Kidney (tissue), 14 donors: ENCODE measurements around the gene CCDC141. TPM values are rescaled to one million over a fixed set of nuclear protein-coding genes. Genes with fewer than 3 reads are reported as not detected.

ENCODE experiments used
- DNase-seq, 5 donors: peaks; one replicate each; pipeline ENCODE4 v3.0.0-alpha.2; 2013 to 2020
- FAIRE-seq: peaks from 2 replicates; lab custom pipeline; 2012; peaks lifted over from hg19 to GRCh38; lab: Jason Lieb, UNC
- H3K27ac ChIP-seq, 2 donors: one replicate each; pipeline ENCODE4 v1.7.0; 2013; ENCODE audit warnings: low read depth in 2 of 2, low read length in 2 of 2, inconsistent platforms in 1 of 2
- H3K27me3 ChIP-seq: one replicate; pipeline ENCODE4 v1.7.1; 2013; ENCODE audit warnings: low read length, inconsistent platforms; ENCODE audit not compliant: control insufficient read depth, insufficient read depth
- H3K36me3 ChIP-seq, 3 donors: one replicate each; pipeline versions ENCODE4 v1.7.0 to v1.7.1; 2013; ENCODE audit warnings: low read length in 3 of 3, control low read depth in 1 of 3, inconsistent platforms in 1 of 3; ENCODE audit not compliant: insufficient read depth in 3 of 3, control insufficient read depth in 2 of 3
- H3K4me1 ChIP-seq, 3 donors: one replicate each; pipeline versions ENCODE4 v1.7.0 to v1.7.1; 2013; ENCODE audit warnings: low read length in 3 of 3, inconsistent platforms in 1 of 3, low read depth in 1 of 3; ENCODE audit not compliant: control insufficient read depth in 2 of 3, insufficient read depth in 2 of 3
- H3K4me3 ChIP-seq, 3 donors: one replicate each; pipeline versions ENCODE4 v1.7.0 to v1.8.1; 2013; ENCODE audit warnings: low read length in 3 of 3, control low read depth in 1 of 3, inconsistent platforms in 1 of 3
- H3K9ac ChIP-seq, 3 donors: one replicate each; pipeline versions ENCODE4 v1.7.0 to v1.7.1; 2013; ENCODE audit warnings: low read length in 3 of 3, control low read depth in 1 of 3, inconsistent platforms in 1 of 3
- H3K9me3 ChIP-seq, 3 donors: one replicate each; pipeline versions ENCODE4 v1.7.0 to v1.7.1; 2013; ENCODE audit warnings: low read length in 3 of 3, control low read depth in 1 of 3, inconsistent platforms in 1 of 3; ENCODE audit not compliant: control insufficient read depth in 2 of 3, insufficient read depth in 1 of 3
- CTCF ChIP-seq: IDR thresholded peaks from 3 replicates; pipeline ENCODE4 v1.5.1; 2012; ENCODE audit warnings: mild to moderate bottlenecking, moderate library complexity, borderline replicate concordance; ENCODE audit not compliant: insufficient read depth; ENCODE audit errors: extremely low read depth
- intact Hi-C: fragments of 100-400 bp; cut with DNase I; formaldehyde crosslinking; loops from one replicate; pipeline ENCODE4 v1.11.1; 2022
- polyA plus RNA-seq: library from polyadenylated mRNA; stranded (reverse); fragments of 350-450 nt; fragmentation: Illumina TruSeq; extraction: RNeasy Lipid Tissue Mini Kit (QIAGEN cat#74804); gene quantifications from one replicate; pipeline ENCODE4 v1.2.3, GENCODE V29; 2014; ENCODE audit warnings: low read depth, low replicate concordance; ENCODE audit not compliant: insufficient read depth
- total RNA-seq: library from RNA; stranded (reverse); fragmentation: NEBNext Ultra II Directional; extraction: Animal tissue kit (Norgen Biotek cat#: 25700); gene quantifications from one replicate; pipeline ENCODE4 v1.2.1, GENCODE V29; 2021
- donor health status: control.
- donor health status: control.
- donor health status: control.
- donor health status: control.
- donor health status: control.
- donor health status: DM: yes; HTN: yes; CAD: no.
- donor health status: Normal renal cell carcinoma (clear cell type).

Gene CCDC141
- total and polyA plus RNA-seq, 2 donors from 2014 or later: 3.0 TPM; not detected in 1

- intact Hi-C loops: no loop called here
- FAIRE-seq (no peak), DNase-seq (no peak)
- Histone ChIP-seq H3K27ac (no peak overlapping the region), H3K4me1 (no peaks in the 10 kb centered on the region), H3K4me3 (no peak overlapping the region), H3K27me3 (no peaks in the 10 kb centered on the region), H3K9ac (no peak overlapping the region), H3K9me3 (no peaks in the 10 kb centered on the region), H3K36me3 (no peaks in the 10 kb centered on the region)
- TF ChIP-seq CTCF: no peak
Measured at GRCh38 chr2:179081954-179082353, 32.0 kb upstream of the CCDC141 start.

DNA sequence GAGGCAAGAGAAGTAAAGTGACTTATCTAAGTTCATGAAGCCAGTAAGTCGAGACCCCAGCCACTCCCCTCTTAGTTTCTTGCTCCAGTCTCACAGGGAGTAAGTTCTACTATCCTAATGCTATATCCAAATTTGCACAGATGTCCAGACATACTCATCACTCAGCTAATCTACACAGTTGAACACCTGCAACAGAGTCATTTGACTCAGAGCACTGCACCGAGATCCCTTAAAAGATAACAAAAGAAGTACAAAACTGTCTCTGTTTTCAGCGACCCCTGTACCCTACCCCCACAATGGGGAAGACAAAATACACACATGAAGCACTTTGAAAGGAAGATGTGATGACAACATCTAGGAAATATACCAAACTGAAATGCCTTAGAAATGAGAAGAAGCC, 22.6 kb upstream of the CCDC141 start:
- intact Hi-C loops: no loop called here

DNA sequence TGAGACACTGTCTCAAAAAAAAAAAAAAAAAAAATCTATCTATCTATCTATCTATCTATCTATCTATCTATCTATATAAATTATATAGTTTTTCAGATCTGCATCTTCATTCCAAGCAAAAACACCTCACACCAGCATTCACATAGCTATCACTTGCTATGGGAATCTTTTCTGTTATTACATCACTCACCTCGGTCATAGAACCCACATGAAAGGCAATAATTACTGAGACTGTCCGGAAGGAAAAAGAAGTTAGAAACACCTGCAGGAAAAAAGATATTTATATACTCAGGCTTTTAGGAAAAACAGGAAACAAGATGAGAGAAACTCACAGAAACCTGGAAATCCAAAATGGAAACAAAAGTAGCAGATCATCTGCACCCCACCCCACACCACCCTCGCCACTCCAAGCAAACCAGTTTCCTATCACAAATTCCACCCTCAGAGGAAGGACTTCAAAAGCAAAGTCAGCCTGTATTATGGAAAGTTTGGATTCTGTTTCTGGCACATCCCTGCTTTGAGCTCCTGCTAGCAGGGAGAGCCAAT, 21.9 kb upstream of the CCDC141 start:
- H3K27ac ChIP-seq: no peak overlapping the region
- FAIRE-seq (no peak), DNase-seq (no peak)
- no peak overlapping the region for H3K4me3 ChIP-seq
- no peaks in the 10 kb centered on the region for H3K36me3 ChIP-seq
- H3K9ac ChIP-seq: no peak overlapping the region
- no peaks in the 10 kb centered on the region for H3K27me3 ChIP-seq
- no peak for TF ChIP-seq CTCF
- intact Hi-C loops: no loop called here
- H3K4me1 ChIP-seq: no peaks in the 10 kb centered on the region
- no peaks in the 10 kb centered on the region for H3K9me3 ChIP-seq

More for the DNA sequence above, 22.6 kb upstream of the CCDC141 start:
- H3K27ac ChIP-seq: no peak overlapping the region
- no peak overlapping the region for H3K9ac ChIP-seq
- no peaks in the 10 kb centered on the region for H3K36me3 ChIP-seq
- H3K4me3 ChIP-seq: no peak overlapping the region
- FAIRE-seq (no peak), DNase-seq (no peak)
- no peaks in the 10 kb centered on the region for H3K9me3 ChIP-seq
- H3K4me1 ChIP-seq: no peaks in the 10 kb centered on the region
- no peaks in the 10 kb centered on the region for H3K27me3 ChIP-seq
- no peak for TF ChIP-seq CTCF

GRCh38 chr2:179070895-179071294, 21.0 kb upstream of the CCDC141 start:
- no peak overlapping the region for H3K4me3 ChIP-seq
- no peak for FAIRE-seq
- TF ChIP-seq CTCF: no peak
- DNase-seq: no peak
- no peaks in the 10 kb centered on the region for H3K9me3 ChIP-seq
- no peaks in the 10 kb centered on the region for H3K27me3 ChIP-seq
- no peak overlapping the region for H3K9ac ChIP-seq
- H3K4me1 ChIP-seq: no peaks in the 10 kb centered on the region
- H3K36me3 ChIP-seq: no peaks in the 10 kb centered on the region
- intact Hi-C loops: no loop called here
- no peak overlapping the region for H3K27ac ChIP-seq
